K562 (cell line): ENCODE data around the gene RAPSN. TPM values are rescaled to one million over a fixed set of nuclear protein-coding genes. Genes with fewer than 3 reads are reported as not detected.

ENCODE experiments used
- CBFA2T3 ChIP-seq: fragments of 450-650 bp; IDR thresholded peaks from 2 replicates; pipeline ENCODE4 v1.6.1; 2017
- ELF1 ChIP-seq: fragments of 200-800 bp; sonication (Bioruptor generic); IDR thresholded peaks from 2 replicates; pipeline ENCODE4 v1.6.1; 2016; ENCODE audit warnings: missing genetic modification characterization, missing compliant biosample characterization
- ZBTB11 ChIP-seq, 3 experiments: fragments of 200-800 bp in 1 of 3; fragments of 250-450 bp in 1 of 3; fragments of 450-650 bp in 1 of 3; sonication (Bioruptor Pico) in 1 of 3; sonication (Bioruptor generic) in 1 of 3; formaldehyde crosslinking in 1 of 3; IDR thresholded peaks; 2 replicates each; pipeline versions ENCODE4 v1.6.1 to v1.8.0; 2016 to 2022; ENCODE audit warnings: mild to moderate bottlenecking in 2 of 3, missing genetic modification characterization in 2 of 3, missing compliant biosample characterization in 1 of 3, moderate library complexity in 1 of 3
- microRNA-seq: library from miRNA; unstranded; fragments of <30 nt; microRNA quantifications from one replicate; pipeline ENCODE4, GENCODE V29; 2018; ENCODE audit warnings: borderline microRNAs expressed
- polyA plus RNA-seq, 8 experiments: library from polyadenylated mRNA; depleted of rRNA in 4 of 8; stranded (reverse) in 5 of 8; unstranded in 3 of 8; fragments of >200 nt; fragmentation: Nextera tagmentation in 2 of 8; fragmentation: Illumina TruSeq in 1 of 8; extraction: Ambion mirVana in 2 of 8; extraction: Trizol in 1 of 8; gene quantifications; 2 replicates each; pipeline versions ENCODE4 v1.2.1 to v1.2.3, GENCODE V29; 2011 to 2014; ENCODE audit warnings: inconsistent platforms in 1 of 8, missing spikeins in 1 of 8
- small RNA-seq: library from RNA; depleted of rRNA; stranded (forward); fragments of <200 nt; gene quantifications from one replicate; pipeline ENCODE3, GENCODE V24; 2014
- total RNA-seq, 7 experiments: library from RNA; depleted of rRNA in 6 of 7; stranded (reverse); fragments of >200 nt in 6 of 7; fragmentation: Illumina TruSeq in 2 of 7; extraction: Trizol in 2 of 7; gene quantifications; 2 replicates each; pipeline versions ENCODE4 v1.2.1 to v1.2.3, GENCODE V29; 2011 to 2021; ENCODE audit warnings: low replicate concordance in 1 of 7

RAPSN gene
- total and polyA plus RNA-seq, 9 of the 15 experiments (the other 6 are each of a cell fraction or from before 2014, with no cell fraction given) = 0.06 to 0.11 TPM; not detected in 7

- TF ChIP-seq ZBTB11 (CRISPR knock-in tag; IDR thresholded peaks at IDR 0.05) (no peak), ELF1 (no peak), CBFA2T3 (no peak)
These were observed 60.8 kb downstream of the RAPSN start (continued) for GRCh38 chr11:47387944-47388696.

Small RNA genes within 50 kb of the gene (microRNA-seq; reads per million reads assigned to microRNA genes)
- not detected for gene MIR4487

Small RNA genes within 50 kb of the gene (small RNA-seq; reads per million reads assigned to genes)
- gene MIR4487 = not detected

Other genes with a start within 250 kb of the RAPSN start
Only the 7 nearest of the 15 such genes appear.
- not detected in 2 replicates for gene MYBPC3, start 96.4 kb downstream of the RAPSN start, total RNA-seq (2014; rRNA removed)
- gene MYBPC3, start 96.4 kb downstream of the RAPSN start, total RNA-seq (2014; rRNA removed; fragmentation: Illumina TruSeq; extraction: Trizol) = not detected in 2 replicates
- not detected in 2 replicates for gene MYBPC3, start 96.4 kb downstream of the RAPSN start, total RNA-seq (2015; rRNA removed; fragmentation: Illumina TruSeq; extraction: Trizol)
- gene MYBPC3, start 96.4 kb downstream of the RAPSN start, total RNA-seq (2021) = not detected in 2 replicates
- 0.07 TPM in 1 of 2 replicates, not detected in the other for gene MYBPC3, start 96.4 kb downstream of the RAPSN start, polyA plus RNA-seq (2011; rRNA removed)
- not detected in 2 replicates for gene MYBPC3, start 96.4 kb downstream of the RAPSN start, polyA plus RNA-seq (2014; fragmentation: Illumina TruSeq; extraction: Trizol)
- not detected for gene MYBPC3, start 96.4 kb downstream of the RAPSN start, polyA plus RNA-seq (2014; fragmentation: Nextera tagmentation; extraction: Ambion mirVana)
- 0.01 TPM in 1 of 2 replicates, not detected in the other for gene MYBPC3, start 96.4 kb downstream of the RAPSN start, polyA plus RNA-seq (2014; rRNA removed)
- gene SPI1, start 70.6 kb downstream of the RAPSN start, total RNA-seq (2014; rRNA removed) = 23.4 and 32.6 TPM in 2 replicates
- 2.8 and 3.2 TPM in 2 replicates for gene SPI1, start 70.6 kb downstream of the RAPSN start, total RNA-seq (2014; rRNA removed; fragmentation: Illumina TruSeq; extraction: Trizol)
- 10.3 and 12.5 TPM in 2 replicates for gene SPI1, start 70.6 kb downstream of the RAPSN start, total RNA-seq (2015; rRNA removed; fragmentation: Illumina TruSeq; extraction: Trizol)
- 30.7 and 33.7 TPM in 2 replicates for gene SPI1, start 70.6 kb downstream of the RAPSN start, total RNA-seq (2021)
- 8.6 and 28.6 TPM in 2 replicates for gene SPI1, start 70.6 kb downstream of the RAPSN start, polyA plus RNA-seq (2011; rRNA removed)
- 16.0 and 32.1 TPM in 2 replicates for gene SPI1, start 70.6 kb downstream of the RAPSN start, polyA plus RNA-seq (2014; fragmentation: Illumina TruSeq; extraction: Trizol)
- gene SPI1, start 70.6 kb downstream of the RAPSN start, polyA plus RNA-seq (2014; fragmentation: Nextera tagmentation; extraction: Ambion mirVana) = under 1 TPM; 0.10 to 0.11 TPM
- gene SPI1, start 70.6 kb downstream of the RAPSN start, polyA plus RNA-seq (2014; rRNA removed) = 16.2 and 21.9 TPM in 2 replicates
- 9.5 and 14.0 TPM in 2 replicates for gene SLC39A13, start 40.5 kb downstream of the RAPSN start, total RNA-seq (2014; rRNA removed)
- 0.61 and 1.3 TPM in 2 replicates for gene SLC39A13, start 40.5 kb downstream of the RAPSN start, total RNA-seq (2014; rRNA removed; fragmentation: Illumina TruSeq; extraction: Trizol)
- gene SLC39A13, start 40.5 kb downstream of the RAPSN start, total RNA-seq (2015; rRNA removed; fragmentation: Illumina TruSeq; extraction: Trizol) = 3.2 TPM in 2 replicates
- 10.9 TPM in 2 replicates for gene SLC39A13, start 40.5 kb downstream of the RAPSN start, total RNA-seq (2021)
- gene SLC39A13, start 40.5 kb downstream of the RAPSN start, polyA plus RNA-seq (2011; rRNA removed) = 6.7 and 10.2 TPM in 2 replicates
- 2.8 and 7.3 TPM in 2 replicates for gene SLC39A13, start 40.5 kb downstream of the RAPSN start, polyA plus RNA-seq (2014; fragmentation: Illumina TruSeq; extraction: Trizol)
- gene SLC39A13, start 40.5 kb downstream of the RAPSN start, polyA plus RNA-seq (2014; fragmentation: Nextera tagmentation; extraction: Ambion mirVana) = under 1 TPM; 0.17 to 0.24 TPM
- gene SLC39A13, start 40.5 kb downstream of the RAPSN start, polyA plus RNA-seq (2014; rRNA removed) = 14.4 and 15.9 TPM in 2 replicates
- gene PSMC3, start 22.7 kb downstream of the RAPSN start, total RNA-seq (2014; rRNA removed) = 222 and 237 TPM in 2 replicates
- gene PSMC3, start 22.7 kb downstream of the RAPSN start, total RNA-seq (2014; rRNA removed; fragmentation: Illumina TruSeq; extraction: Trizol) = 311 and 382 TPM in 2 replicates
- 292 and 301 TPM in 2 replicates for gene PSMC3, start 22.7 kb downstream of the RAPSN start, total RNA-seq (2015; rRNA removed; fragmentation: Illumina TruSeq; extraction: Trizol)
- gene PSMC3, start 22.7 kb downstream of the RAPSN start, total RNA-seq (2021) = 189 and 211 TPM in 2 replicates
- 126 and 240 TPM in 2 replicates for gene PSMC3, start 22.7 kb downstream of the RAPSN start, polyA plus RNA-seq (2011; rRNA removed)
- gene PSMC3, start 22.7 kb downstream of the RAPSN start, polyA plus RNA-seq (2014; fragmentation: Illumina TruSeq; extraction: Trizol) = 324 and 393 TPM in 2 replicates
- 10 to 100 TPM; 44.3 to 98.5 TPM for gene PSMC3, start 22.7 kb downstream of the RAPSN start, polyA plus RNA-seq (2014; fragmentation: Nextera tagmentation; extraction: Ambion mirVana)
- 262 and 265 TPM in 2 replicates for gene PSMC3, start 22.7 kb downstream of the RAPSN start, polyA plus RNA-seq (2014; rRNA removed)
- gene CELF1, start 104.0 kb upstream of the RAPSN start, total RNA-seq (2014; rRNA removed) = 59.2 and 63.9 TPM in 2 replicates
- 77.4 and 79.1 TPM in 2 replicates for gene CELF1, start 104.0 kb upstream of the RAPSN start, total RNA-seq (2014; rRNA removed; fragmentation: Illumina TruSeq; extraction: Trizol)
- 65.1 and 71.4 TPM in 2 replicates for gene CELF1, start 104.0 kb upstream of the RAPSN start, total RNA-seq (2015; rRNA removed; fragmentation: Illumina TruSeq; extraction: Trizol)
- gene CELF1, start 104.0 kb upstream of the RAPSN start, total RNA-seq (2021) = 102 and 111 TPM in 2 replicates
- 124 and 142 TPM in 2 replicates for gene CELF1, start 104.0 kb upstream of the RAPSN start, polyA plus RNA-seq (2011; rRNA removed)
- 75.0 and 81.6 TPM in 2 replicates for gene CELF1, start 104.0 kb upstream of the RAPSN start, polyA plus RNA-seq (2014; fragmentation: Illumina TruSeq; extraction: Trizol)
- gene CELF1, start 104.0 kb upstream of the RAPSN start, polyA plus RNA-seq (2014; fragmentation: Nextera tagmentation; extraction: Ambion mirVana) = 10 to 100 TPM; 11.3 to 21.6 TPM
- 82.8 and 88.9 TPM in 2 replicates for gene CELF1, start 104.0 kb upstream of the RAPSN start, polyA plus RNA-seq (2014; rRNA removed)
- gene PTPMT1, start 116.5 kb upstream of the RAPSN start, total RNA-seq (2014; rRNA removed) = 140 and 146 TPM in 2 replicates
- 59.3 and 60.4 TPM in 2 replicates for gene PTPMT1, start 116.5 kb upstream of the RAPSN start, total RNA-seq (2014; rRNA removed; fragmentation: Illumina TruSeq; extraction: Trizol)
- gene PTPMT1, start 116.5 kb upstream of the RAPSN start, total RNA-seq (2015; rRNA removed; fragmentation: Illumina TruSeq; extraction: Trizol) = 61.2 and 65.3 TPM in 2 replicates
- gene PTPMT1, start 116.5 kb upstream of the RAPSN start, total RNA-seq (2021) = 67.2 and 83.6 TPM in 2 replicates
- 69.8 and 80.0 TPM in 2 replicates for gene PTPMT1, start 116.5 kb upstream of the RAPSN start, polyA plus RNA-seq (2011; rRNA removed)
- 66.6 and 73.1 TPM in 2 replicates for gene PTPMT1, start 116.5 kb upstream of the RAPSN start, polyA plus RNA-seq (2014; fragmentation: Illumina TruSeq; extraction: Trizol)
- gene PTPMT1, start 116.5 kb upstream of the RAPSN start, polyA plus RNA-seq (2014; fragmentation: Nextera tagmentation; extraction: Ambion mirVana) = 10 to 100 TPM; 10.4 to 16.5 TPM
- 109 and 144 TPM in 2 replicates for gene PTPMT1, start 116.5 kb upstream of the RAPSN start, polyA plus RNA-seq (2014; rRNA removed)
- gene KBTBD4, start 129.8 kb upstream of the RAPSN start, total RNA-seq (2014; rRNA removed) = 9.1 and 11.2 TPM in 2 replicates
- 13.6 TPM in 2 replicates for gene KBTBD4, start 129.8 kb upstream of the RAPSN start, total RNA-seq (2014; rRNA removed; fragmentation: Illumina TruSeq; extraction: Trizol)
- gene KBTBD4, start 129.8 kb upstream of the RAPSN start, total RNA-seq (2015; rRNA removed; fragmentation: Illumina TruSeq; extraction: Trizol) = 13.3 and 13.6 TPM in 2 replicates
- gene KBTBD4, start 129.8 kb upstream of the RAPSN start, total RNA-seq (2021) = 11.0 and 12.9 TPM in 2 replicates
- gene KBTBD4, start 129.8 kb upstream of the RAPSN start, polyA plus RNA-seq (2011; rRNA removed) = 16.9 and 18.2 TPM in 2 replicates
- 13.0 and 13.1 TPM in 2 replicates for gene KBTBD4, start 129.8 kb upstream of the RAPSN start, polyA plus RNA-seq (2014; fragmentation: Illumina TruSeq; extraction: Trizol)
- gene KBTBD4, start 129.8 kb upstream of the RAPSN start, polyA plus RNA-seq (2014; fragmentation: Nextera tagmentation; extraction: Ambion mirVana) = 10 to 100 TPM; 30.1 to 33.9 TPM
- gene KBTBD4, start 129.8 kb upstream of the RAPSN start, polyA plus RNA-seq (2014; rRNA removed) = 7.0 and 10.1 TPM in 2 replicates